CD14-positive monocyte (primary cell): Measurements from ENCODE around the gene RAB6C. TPM values are rescaled to one million over a fixed set of nuclear protein-coding genes. Genes with fewer than 3 reads are reported as not detected.
"Not testable (repeated sequence)": the region's sequence is repeated elsewhere in the genome, so short reads cannot be mapped to it uniquely, and the experiment has no call there.

Source experiments
- DNase-seq, 3 donors: peaks; one replicate each; pipeline ENCODE4 v3.0.0-alpha.2; 2011 to 2022
- H2AFZ ChIP-seq: 2 replicates; pipeline ENCODE4 v1.6.0; 2012; ENCODE audit warnings: mild to moderate bottlenecking, low read depth, low read length, inconsistent platforms; ENCODE audit not compliant: insufficient read depth, poor library complexity, severe bottlenecking
- H3K27ac ChIP-seq, 2 donors: 1 replicate in 1 of 2; 2 replicates in 1 of 2; pipeline ENCODE4 v1.5.1; 2012 to 2013; ENCODE audit warnings: low read length in 2 of 2, control low read depth in 1 of 2, inconsistent platforms in 1 of 2, low read depth in 1 of 2, mild to moderate bottlenecking in 1 of 2
- H3K27me3 ChIP-seq, 2 donors: one replicate each; pipeline versions ENCODE4 v1.6.0 to v1.6.1; 2011 to 2013; ENCODE audit warnings: low read length in 2 of 2; ENCODE audit not compliant: control insufficient read depth in 2 of 2, insufficient read depth in 2 of 2
- H3K36me3 ChIP-seq, 2 donors: replicated peaks in 1 of 2; 1 replicate in 1 of 2; 2 replicates in 1 of 2; pipeline versions ENCODE4 v1.5.1 to v1.6.1; 2012 to 2013; ENCODE audit warnings: low read length in 2 of 2, control low read depth in 1 of 2, inconsistent platforms in 1 of 2, mild to moderate bottlenecking in 1 of 2; ENCODE audit not compliant: insufficient read depth in 2 of 2, control insufficient read depth in 1 of 2
- H3K4me1 ChIP-seq, 2 donors: 1 replicate in 1 of 2; 2 replicates in 1 of 2; pipeline versions ENCODE4 v1.5.1 to v1.6.1; 2012 to 2013; ENCODE audit warnings: low read length in 2 of 2, control low read depth in 1 of 2, inconsistent platforms in 1 of 2, mild to moderate bottlenecking in 1 of 2, moderate library complexity in 1 of 2; ENCODE audit not compliant: insufficient read depth in 2 of 2, control insufficient read depth in 1 of 2
- H3K4me2 ChIP-seq: replicated peaks from 2 replicates; pipeline ENCODE3; 2012; ENCODE audit warnings: low read length, moderate library complexity, mild to moderate bottlenecking; ENCODE audit not compliant: poor library complexity, severe bottlenecking; ENCODE audit errors: extremely low read depth
- H3K4me3 ChIP-seq, 3 experiments: fragments of 200-600 bp in 1 of 3; sonication (generic) in 1 of 3; replicated peaks in 1 of 3; 1 replicate in 2 of 3; 2 replicates in 1 of 3; pipeline ENCODE4 v1.5.1; 2011 to 2013; ENCODE audit warnings: low read length in 3 of 3, mild to moderate bottlenecking in 3 of 3, control low read depth in 2 of 3, low read depth in 2 of 3, inconsistent platforms in 1 of 3, moderate library complexity in 1 of 3
- H3K79me2 ChIP-seq: 2 replicates; pipeline ENCODE4 v1.6.0; 2012; ENCODE audit warnings: mild to moderate bottlenecking, control low read depth, inconsistent platforms, low read length, moderate library complexity; ENCODE audit not compliant: insufficient read depth
- H3K9ac ChIP-seq: 2 replicates; pipeline ENCODE4 v1.6.0; 2017; ENCODE audit warnings: low read length, mild to moderate bottlenecking; ENCODE audit not compliant: insufficient read depth, poor library complexity, severe bottlenecking
- H3K9me3 ChIP-seq, 2 donors: replicated peaks in 1 of 2; 1 replicate in 1 of 2; 2 replicates in 1 of 2; pipeline versions ENCODE4 v1.5.1 to v1.6.1; 2012 to 2013; ENCODE audit warnings: low read length in 2 of 2, control low read depth in 1 of 2; ENCODE audit not compliant: control insufficient read depth in 1 of 2, insufficient read depth in 1 of 2
- H4K20me1 ChIP-seq: 2 replicates; pipeline ENCODE4 v1.6.0; 2012; ENCODE audit warnings: mild to moderate bottlenecking, low read length, control low read depth, moderate library complexity; ENCODE audit not compliant: insufficient read depth
- H3K27ac Mint-ChIP-seq, 7 donors: one replicate each; pipeline ENCODE4 v1.8.0; 2020; ENCODE audit warnings: mild to moderate bottlenecking in 7 of 7, mixed read lengths in 7 of 7, moderate library complexity in 6 of 7, inconsistent platforms in 2 of 7
- H3K27me3 Mint-ChIP-seq, 3 donors: one replicate each; pipeline ENCODE4 v1.8.0; 2021 to 2022; ENCODE audit warnings: low read depth in 3 of 3, mild to moderate bottlenecking in 3 of 3, mixed read lengths in 3 of 3, moderate library complexity in 3 of 3, inconsistent platforms in 1 of 3
- H3K36me3 Mint-ChIP-seq, 2 donors: one replicate each; pipeline ENCODE4 v1.8.0; 2020; ENCODE audit warnings: mixed read lengths in 2 of 2, inconsistent platforms in 1 of 2, mild to moderate bottlenecking in 1 of 2
- H3K4me1 Mint-ChIP-seq: one replicate; pipeline ENCODE4 v1.8.0; 2020; ENCODE audit warnings: mild to moderate bottlenecking, mixed read lengths
- H3K4me3 Mint-ChIP-seq, 2 donors: one replicate each; pipeline ENCODE4 v1.8.0; 2020; ENCODE audit warnings: mild to moderate bottlenecking in 2 of 2, mixed read lengths in 2 of 2, moderate library complexity in 1 of 2
- H3K9me3 Mint-ChIP-seq, 7 donors: one replicate each; pipeline ENCODE4 v1.8.0; 2020 to 2022; ENCODE audit warnings: mixed read lengths in 7 of 7, mild to moderate bottlenecking in 6 of 7, moderate library complexity in 6 of 7, inconsistent platforms in 2 of 7
- WGBS: methylation state at CpG from one replicate; pipeline ENCODE4 v1.1.5; 2013; ENCODE audit warnings: missing lambda C conversion rate; ENCODE audit not compliant: insufficient coverage; 5-methylcytosine and 5-hydroxymethylcytosine counted together
- intact Hi-C, 2 donors: fragments of 100-400 bp; cut with micrococcal nuclease; formaldehyde crosslinking; loops; one replicate each; pipeline versions ENCODE4 v1.15.0 to v1.15.1; 2023
- polyA plus RNA-seq, 3 donors: library from polyadenylated mRNA; depleted of rRNA in 1 of 3; unstranded in 2 of 3; stranded (reverse) in 1 of 3; fragments of 300-500 nt in 2 of 3; fragments of >200 nt in 1 of 3; fragmentation: Illumina TruSeq in 2 of 3; gene quantifications; 1 replicate in 2 of 3; 2 replicates in 1 of 3; pipeline ENCODE4 v1.2.3, GENCODE V29; 2012 to 2021

The RAB6C gene
- polyA plus RNA-seq, 3 donors, result not detected

DNA sequence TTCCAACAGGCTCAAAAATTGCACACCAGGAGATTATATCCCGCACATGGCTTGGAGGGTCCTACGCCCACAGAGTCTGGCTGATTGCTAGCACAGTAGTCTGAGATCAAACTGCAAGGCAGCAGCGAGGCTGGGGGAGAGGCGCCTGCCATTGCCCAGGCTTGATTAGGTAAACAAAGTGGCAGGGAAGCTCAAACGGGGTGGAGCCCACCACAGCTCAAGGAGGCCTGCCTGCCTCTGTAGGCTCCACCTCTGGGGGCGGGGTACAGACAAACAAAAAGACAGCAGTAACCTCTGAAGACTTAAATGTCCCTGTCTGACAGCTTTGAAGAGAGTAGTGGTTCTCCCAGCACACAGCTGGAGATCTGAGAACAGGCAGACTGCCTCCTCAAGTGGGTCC lies 19.3 kb downstream of the RAB6C start:
- H3K27me3 Mint-ChIP-seq, result peaks cover 4 to 18% (median 8%) of the 10 kb centered on the region in 3 donors

DNA sequence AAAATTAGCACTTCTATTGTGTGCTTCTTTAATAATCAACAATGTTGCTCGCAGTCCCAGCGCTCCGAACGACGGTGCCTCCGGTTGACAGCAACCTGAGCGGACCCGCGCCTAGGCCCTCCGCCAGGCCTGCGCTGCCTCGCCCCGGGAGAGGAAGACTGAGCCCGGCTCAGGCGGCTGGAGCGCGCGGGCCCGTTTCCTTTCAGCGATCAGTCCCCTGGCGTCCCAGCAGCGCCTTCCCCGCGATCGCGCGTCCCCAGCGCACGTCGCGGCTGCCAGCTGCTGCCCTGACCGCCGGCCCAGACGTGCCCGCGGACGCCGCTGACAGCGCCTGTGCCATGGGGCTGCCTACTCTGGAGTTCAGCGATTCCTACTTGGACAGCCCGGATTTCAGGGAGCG lies 26.4 kb downstream of the RAB6C start:
- H3K27ac Mint-ChIP-seq, intact Hi-C loops, H3K27ac ChIP-seq, H3K36me3 ChIP-seq, H3K4me3 ChIP-seq, H2AFZ ChIP-seq, H3K9ac ChIP-seq, H3K4me2 ChIP-seq, H3K4me1 Mint-ChIP-seq, H3K79me2 ChIP-seq, H3K9me3 Mint-ChIP-seq, DNase-seq, H3K36me3 Mint-ChIP-seq, H3K4me1 ChIP-seq, H3K9me3 ChIP-seq, H4K20me1 ChIP-seq: not testable (repeated sequence)
- Mint-ChIP-seq H3K4me3 (peak overlapping the region in 1 of 2 donors; percentile 39), H3K27me3 (peaks cover 16 to 26% (median 24%) of the 10 kb centered on the region in 3 donors)
- WGBS, result 6% methylated on average over 24 of the region's 42 CpGs
- peaks cover 0 to 13% of the 10 kb centered on the region in 2 donors for H3K27me3 ChIP-seq

More for the DNA sequence above, 19.3 kb downstream of the RAB6C start:
- H3K9ac ChIP-seq, H3K27me3 ChIP-seq, H3K4me1 ChIP-seq, H3K4me1 Mint-ChIP-seq, H3K4me3 ChIP-seq, H3K36me3 ChIP-seq, DNase-seq, intact Hi-C loops, H3K27ac ChIP-seq, H3K9me3 ChIP-seq, H3K36me3 Mint-ChIP-seq, H3K79me2 ChIP-seq, H3K4me3 Mint-ChIP-seq, H3K4me2 ChIP-seq, H2AFZ ChIP-seq, H4K20me1 ChIP-seq, H3K27ac Mint-ChIP-seq: not testable (repeated sequence)
- H3K9me3 Mint-ChIP-seq, result peaks cover 5 to 19% (median 8%) of the 10 kb centered on the region in 7 donors
- WGBS, result 89% methylated on average over 4 of the region's 6 CpGs

DNA sequence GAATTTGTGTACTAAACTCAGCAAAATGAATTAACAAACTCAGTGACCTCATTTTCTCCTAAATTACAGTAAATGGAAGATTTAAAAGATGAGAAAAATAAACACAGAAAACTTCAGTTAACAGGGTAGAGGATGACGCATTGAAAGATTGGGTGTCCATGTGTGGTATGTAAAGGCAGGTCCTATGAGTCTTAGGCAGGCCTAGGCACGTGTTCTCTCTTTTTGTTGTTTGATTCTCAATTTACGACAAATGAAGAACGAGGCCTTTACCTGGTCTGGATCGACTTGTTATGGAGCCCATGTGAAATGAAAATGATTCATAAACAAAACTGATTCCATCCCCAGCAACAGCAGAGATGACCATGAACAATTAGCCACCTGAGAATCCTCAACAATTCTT lies 37.2 kb downstream of the RAB6C start:
- H3K36me3 ChIP-seq, H3K79me2 ChIP-seq, H3K9ac ChIP-seq, H3K4me1 ChIP-seq, H3K27me3 ChIP-seq, intact Hi-C loops, H3K27ac ChIP-seq, H3K27me3 Mint-ChIP-seq, H3K9me3 ChIP-seq, DNase-seq, H4K20me1 ChIP-seq, H3K36me3 Mint-ChIP-seq, H3K4me2 ChIP-seq, H3K4me1 Mint-ChIP-seq, H3K4me3 ChIP-seq, H2AFZ ChIP-seq, H3K4me3 Mint-ChIP-seq, H3K27ac Mint-ChIP-seq: not testable (repeated sequence)
- H3K9me3 Mint-ChIP-seq, result peaks cover 2 to 15% (median 8%) of the 10 kb centered on the region in 7 donors
- WGBS, result 80% methylated on average over 1 of the region's 5 CpGs
